OCI-LY3 (cell line): ENCODE measurements around the gene OLA1.

Source experiments
- H2AFZ ChIP-seq: fragments of 200-600, 300-600 bp; shearing (Covaris generic); 2 replicates; pipeline ENCODE4 v1.6.0; 2014; ENCODE audit warnings: antibody characterized with exemption, low read depth, low read length
- H3K27ac ChIP-seq: fragments of 200-600, 300-600 bp; sonication (generic); 2 replicates; pipeline ENCODE4 v1.5.1; 2014; ENCODE audit warnings: mild to moderate bottlenecking, low read length, moderate library complexity, mixed read lengths
- H3K27me3 ChIP-seq: fragments of 200-600, 300-600 bp; sonication (generic); 2 replicates; pipeline ENCODE4 v1.6.1; 2014; ENCODE audit warnings: low read depth, low read length, mixed read lengths
- H3K36me3 ChIP-seq: fragments of 200-600, 300-600 bp; sonication (generic); replicated peaks from 2 replicates; pipeline ENCODE3; 2014; ENCODE audit warnings: low read depth, low read length, mixed read lengths
- H3K4me1 ChIP-seq: fragments of 300-600, 200-600 bp; sonication (generic); 2 replicates; pipeline ENCODE4 v1.6.1; 2014; ENCODE audit warnings: low read length, mixed read lengths
- H3K4me2 ChIP-seq: fragments of 200-600, 300-600 bp; sonication (generic); 2 replicates; pipeline ENCODE4 v1.6.1; 2014; ENCODE audit warnings: low read length, mixed read lengths
- H3K4me3 ChIP-seq: fragments of 300-600, 200-600 bp; sonication (generic); 2 replicates; pipeline ENCODE4 v1.5.1; 2014; ENCODE audit warnings: antibody characterized with exemption, mild to moderate bottlenecking, low read length, moderate library complexity
- H3K79me2 ChIP-seq: fragments of 300-600, 200-600 bp; shearing (Covaris generic); 2 replicates; pipeline ENCODE4 v1.6.1; 2014; ENCODE audit warnings: mild to moderate bottlenecking, low read length, mixed read lengths
- H3K9ac ChIP-seq: fragments of 300-600, 200-600 bp; shearing (Covaris generic); 2 replicates; pipeline ENCODE4 v1.6.0; 2014; ENCODE audit warnings: mild to moderate bottlenecking, low read length, moderate library complexity
- H3K9me3 ChIP-seq: fragments of 200-600, 300-600 bp; shearing (Covaris generic); 2 replicates; pipeline ENCODE4 v1.6.1; 2014; ENCODE audit warnings: low read length, mixed read lengths; ENCODE audit not compliant: insufficient read depth
- H4K20me1 ChIP-seq: fragments of 200-600, 300-600 bp; sonication (generic); 2 replicates; pipeline ENCODE4 v1.6.1; 2016; ENCODE audit warnings: low read length, mixed read lengths; ENCODE audit not compliant: insufficient read depth
- EZH2phosphoT487 ChIP-seq: fragments of 200-600 bp; shearing (Covaris generic); IDR thresholded peaks from 2 replicates; pipeline ENCODE4 v1.6.1; 2018; ENCODE audit warnings: antibody characterized with exemption, mixed run types, low read depth
- TF ChIP-seq, protein P1 (sequence below): fragments of 200-600, 300-600 bp; sonication (generic); IDR thresholded peaks from 2 replicates; pipeline ENCODE4 v1.5.1; 2014; ENCODE audit warnings: antibody characterized with exemption, low read length, low read depth

Gene OLA1

DNA sequence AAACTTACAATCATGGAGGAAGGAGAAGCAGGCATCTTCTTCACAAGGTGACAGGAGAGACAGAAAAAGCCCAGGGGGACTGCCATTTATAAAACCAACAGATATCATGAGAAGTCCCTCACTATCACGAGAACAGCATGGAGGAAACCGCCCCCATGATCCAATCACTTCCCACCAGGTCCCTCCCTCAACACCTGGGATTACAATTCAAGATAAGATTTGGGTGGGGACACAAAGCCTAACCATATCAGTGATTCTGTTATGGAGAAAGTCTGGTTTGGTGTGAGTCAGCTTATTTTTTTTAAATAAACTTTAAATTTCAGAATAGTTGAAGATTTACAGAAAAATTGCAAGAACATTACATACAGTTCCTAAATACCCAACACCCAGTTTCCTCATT lies 198.4 kb downstream of the OLA1 start:
- H3K4me3 ChIP-seq: no peak overlapping the region
- H2AFZ ChIP-seq: no peak overlapping the region
- peaks cover 14% of the 10 kb centered on the region for H3K27me3 ChIP-seq
- H3K4me1 ChIP-seq: peaks cover 2% of the 10 kb centered on the region
- no peak overlapping the region for H3K4me2 ChIP-seq
- H4K20me1 ChIP-seq: no peaks in the 10 kb centered on the region
- no peaks in the 10 kb centered on the region for H3K79me2 ChIP-seq
- 0 out of 2 replicates have a peak, but pooled peaks cover 4% of the 10 kb centered on the region for H3K9me3 ChIP-seq
- no peaks in the 10 kb centered on the region for H3K36me3 ChIP-seq
- H3K9ac ChIP-seq: no peak overlapping the region
- no peak for TF ChIP-seq EZH2phosphoT487
- TF ChIP-seq, protein P1, sequence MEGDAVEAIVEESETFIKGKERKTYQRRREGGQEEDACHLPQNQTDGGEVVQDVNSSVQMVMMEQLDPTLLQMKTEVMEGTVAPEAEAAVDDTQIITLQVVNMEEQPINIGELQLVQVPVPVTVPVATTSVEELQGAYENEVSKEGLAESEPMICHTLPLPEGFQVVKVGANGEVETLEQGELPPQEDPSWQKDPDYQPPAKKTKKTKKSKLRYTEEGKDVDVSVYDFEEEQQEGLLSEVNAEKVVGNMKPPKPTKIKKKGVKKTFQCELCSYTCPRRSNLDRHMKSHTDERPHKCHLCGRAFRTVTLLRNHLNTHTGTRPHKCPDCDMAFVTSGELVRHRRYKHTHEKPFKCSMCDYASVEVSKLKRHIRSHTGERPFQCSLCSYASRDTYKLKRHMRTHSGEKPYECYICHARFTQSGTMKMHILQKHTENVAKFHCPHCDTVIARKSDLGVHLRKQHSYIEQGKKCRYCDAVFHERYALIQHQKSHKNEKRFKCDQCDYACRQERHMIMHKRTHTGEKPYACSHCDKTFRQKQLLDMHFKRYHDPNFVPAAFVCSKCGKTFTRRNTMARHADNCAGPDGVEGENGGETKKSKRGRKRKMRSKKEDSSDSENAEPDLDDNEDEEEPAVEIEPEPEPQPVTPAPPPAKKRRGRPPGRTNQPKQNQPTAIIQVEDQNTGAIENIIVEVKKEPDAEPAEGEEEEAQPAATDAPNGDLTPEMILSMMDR: no peak
- no peak overlapping the region for H3K27ac ChIP-seq

DNA sequence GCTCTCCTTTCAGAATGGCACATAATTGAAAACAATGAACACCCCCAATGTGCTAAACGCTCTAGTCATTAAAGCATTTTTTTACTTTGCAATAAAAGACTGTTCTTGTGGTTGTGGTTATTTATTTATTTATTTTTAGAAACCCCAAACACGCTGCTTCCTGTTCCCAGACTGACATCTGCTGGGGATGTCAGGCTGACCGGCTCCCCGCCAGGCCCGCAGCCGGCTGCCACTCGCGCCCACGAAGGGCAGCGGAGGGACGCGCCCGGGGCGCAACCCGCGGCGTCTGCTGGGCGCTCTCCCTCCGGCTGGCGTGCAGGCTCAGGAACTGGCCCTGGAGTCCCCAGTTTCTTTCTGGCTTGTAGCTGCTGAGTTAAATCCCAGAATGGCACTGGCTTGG lies 200.1 kb downstream of the OLA1 start:
- Histone ChIP-seq H3K4me2 (no peak overlapping the region), H3K79me2 (no peaks in the 10 kb centered on the region), H3K9me3 (0 out of 2 replicates have a peak, but pooled peaks cover 4% of the 10 kb centered on the region), H3K27me3 (peaks cover 19% of the 10 kb centered on the region), H3K27ac (no peak overlapping the region), H3K4me1 (peaks cover 17% of the 10 kb centered on the region), H4K20me1 (no peaks in the 10 kb centered on the region), H3K36me3 (no peaks in the 10 kb centered on the region), H2AFZ (no peak overlapping the region), H3K4me3 (no peak overlapping the region), H3K9ac (no peak overlapping the region)
- TF ChIP-seq, protein P1: no peak
- no peak for TF ChIP-seq EZH2phosphoT487

DNA sequence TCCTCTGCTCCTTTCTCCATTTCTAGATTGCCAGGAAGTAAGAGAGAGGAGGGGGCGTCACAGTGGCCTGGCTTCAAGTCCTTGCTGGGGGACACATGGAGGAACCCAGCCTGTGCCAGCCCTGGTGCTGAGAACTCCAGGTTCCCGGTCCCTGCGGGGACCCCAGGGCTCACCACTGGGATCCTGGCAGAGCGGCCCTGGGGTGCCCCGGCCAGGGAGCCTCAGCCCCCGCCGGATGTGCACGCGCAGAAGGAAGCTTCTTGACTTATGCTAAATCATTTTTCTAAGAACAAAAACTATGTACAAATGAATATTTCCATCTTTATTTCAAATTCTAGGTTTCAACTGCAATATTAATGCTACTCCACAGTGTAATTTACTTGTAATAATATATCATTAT lies 200.6 kb downstream of the OLA1 start:
- Histone ChIP-seq H3K4me3 (no peak overlapping the region), H3K9me3 (0 out of 2 replicates have a peak, but pooled peaks cover 4% of the 10 kb centered on the region), H3K27me3 (peaks cover 19% of the 10 kb centered on the region), H3K27ac (no peak overlapping the region), H3K79me2 (no peaks in the 10 kb centered on the region), H4K20me1 (no peaks in the 10 kb centered on the region), H2AFZ (no peak overlapping the region), H3K4me1 (peaks cover 17% of the 10 kb centered on the region), H3K36me3 (no peaks in the 10 kb centered on the region), H3K4me2 (no peak overlapping the region), H3K9ac (no peak overlapping the region)
- no peak for TF ChIP-seq EZH2phosphoT487
- TF ChIP-seq, protein P1: no peak

DNA sequence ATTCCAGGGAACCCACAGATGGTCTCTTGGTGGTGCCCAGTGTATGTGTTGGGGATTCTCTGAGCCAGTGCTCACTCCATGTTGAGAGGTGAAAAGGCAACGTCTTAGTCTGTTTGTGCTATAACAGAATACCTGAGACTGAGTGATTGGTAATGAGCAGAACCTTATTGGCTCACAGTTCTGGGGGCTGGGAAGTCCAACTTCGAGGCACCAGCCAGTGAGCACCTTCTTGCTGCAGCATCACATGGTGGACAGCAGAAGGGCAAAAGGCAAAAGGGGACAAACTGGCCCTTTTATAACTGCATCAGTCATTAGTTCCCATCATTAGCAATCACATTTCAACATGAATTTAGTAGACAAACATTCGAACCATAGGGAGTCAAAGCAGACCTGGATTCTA lies 202.2 kb downstream of the OLA1 start:
- H3K27ac ChIP-seq: no peak overlapping the region
- H3K4me2 ChIP-seq: no peak overlapping the region
- peaks cover 17% of the 10 kb centered on the region for H3K4me1 ChIP-seq
- no peak overlapping the region for H3K9ac ChIP-seq
- no peaks in the 10 kb centered on the region for H3K79me2 ChIP-seq
- TF ChIP-seq, protein P1: no peak
- TF ChIP-seq EZH2phosphoT487: no peak
- H3K4me3 ChIP-seq: no peak overlapping the region
- H3K9me3 ChIP-seq: 0 out of 2 replicates have a peak, but pooled peaks cover 4% of the 10 kb centered on the region
- H2AFZ ChIP-seq: no peak overlapping the region
- peaks cover 17% of the 10 kb centered on the region for H3K27me3 ChIP-seq
- H4K20me1 ChIP-seq: no peaks in the 10 kb centered on the region
- no peaks in the 10 kb centered on the region for H3K36me3 ChIP-seq
